ENCODE data around the gene B3GAT1.
"Not testable (repeated sequence)": the region's sequence is repeated elsewhere in the genome, so short reads cannot be mapped to it uniquely, and the experiment has no call there.

B3GAT1 gene

GRCh38 chr11:134347441-134347840, 64.6 kb downstream of the B3GAT1 start:
- no peak for DNase-seq (ENCODE audit: low read depth, low spot score)
- TF ChIP-seq CTCF (IDR thresholded peaks at IDR 0.05; ENCODE audit: low read depth, low read length) = no peak
- in situ Hi-C loops (cut with HindIII; ENCODE audit: low sequenced_read_pairs) = no loop called here
- no peak overlapping the region for H3K4me3 ChIP-seq (ENCODE audit: low read depth, low read length)

DNA sequence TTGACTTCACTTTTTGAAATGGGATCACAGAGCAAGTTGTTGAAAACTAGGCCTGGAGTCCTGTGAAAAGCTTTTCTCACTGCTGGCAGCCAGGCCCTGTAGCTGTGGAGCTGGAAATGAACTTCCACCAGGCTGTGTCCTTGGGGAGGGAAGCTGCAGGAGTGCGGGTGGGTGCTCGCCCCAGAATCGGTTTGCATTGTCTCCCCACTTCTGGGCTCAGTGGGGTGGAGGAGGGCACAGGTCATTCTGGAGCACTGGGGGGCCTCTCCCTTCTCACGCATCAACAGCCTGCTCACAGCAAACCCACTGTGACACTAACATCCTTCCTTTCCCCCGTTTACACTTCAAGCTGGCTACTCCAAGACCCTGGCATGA, 65.1 kb downstream of the B3GAT1 start:
- in situ Hi-C loops (cut with HindIII; ENCODE audit: low sequenced_read_pairs) = no loop called here
- DNase-seq (ENCODE audit: low read depth, low spot score) = no peak
- TF ChIP-seq CTCF (IDR thresholded peaks at IDR 0.05; ENCODE audit: low read depth, low read length) = no peak
- no peak overlapping the region for H3K4me3 ChIP-seq (ENCODE audit: low read depth, low read length)

- in situ Hi-C loops (cut with HindIII; ENCODE audit: low sequenced_read_pairs) = no loop called here
- no peak for TF ChIP-seq CTCF (IDR thresholded peaks at IDR 0.05; ENCODE audit: low read depth, low read length)
- DNase-seq (ENCODE audit: low read depth, low spot score) = no peak
- H3K4me3 ChIP-seq (ENCODE audit: low read depth, low read length) = no peak overlapping the region
Measured at GRCh38 chr11:134346101-134346975, 65.7 kb downstream of the B3GAT1 start.

DNA sequence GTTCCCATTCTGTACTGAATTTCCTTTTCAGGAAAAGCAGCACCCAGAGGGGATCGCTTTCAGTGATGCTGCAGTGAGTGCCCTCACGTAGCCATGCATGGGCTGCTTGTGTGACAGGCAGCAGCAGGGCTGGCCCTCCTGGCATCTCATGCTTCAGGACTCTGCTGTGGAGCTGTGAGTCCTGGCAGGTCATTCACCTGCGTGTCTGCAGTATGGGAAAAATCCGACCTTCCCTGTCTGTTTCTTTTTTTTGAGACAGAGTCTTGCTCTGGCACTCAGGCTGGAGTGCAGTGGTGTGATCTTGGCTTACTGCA, 66.8 kb downstream of the B3GAT1 start:
- DNase-seq (ENCODE audit: low read depth, low spot score) = no peak
- in situ Hi-C loops (cut with HindIII; ENCODE audit: low sequenced_read_pairs) = no loop called here
- H3K4me3 ChIP-seq (ENCODE audit: low read depth, low read length) = no peak overlapping the region
- no peak for TF ChIP-seq CTCF (IDR thresholded peaks at IDR 0.05; ENCODE audit: low read depth, low read length)

DNA sequence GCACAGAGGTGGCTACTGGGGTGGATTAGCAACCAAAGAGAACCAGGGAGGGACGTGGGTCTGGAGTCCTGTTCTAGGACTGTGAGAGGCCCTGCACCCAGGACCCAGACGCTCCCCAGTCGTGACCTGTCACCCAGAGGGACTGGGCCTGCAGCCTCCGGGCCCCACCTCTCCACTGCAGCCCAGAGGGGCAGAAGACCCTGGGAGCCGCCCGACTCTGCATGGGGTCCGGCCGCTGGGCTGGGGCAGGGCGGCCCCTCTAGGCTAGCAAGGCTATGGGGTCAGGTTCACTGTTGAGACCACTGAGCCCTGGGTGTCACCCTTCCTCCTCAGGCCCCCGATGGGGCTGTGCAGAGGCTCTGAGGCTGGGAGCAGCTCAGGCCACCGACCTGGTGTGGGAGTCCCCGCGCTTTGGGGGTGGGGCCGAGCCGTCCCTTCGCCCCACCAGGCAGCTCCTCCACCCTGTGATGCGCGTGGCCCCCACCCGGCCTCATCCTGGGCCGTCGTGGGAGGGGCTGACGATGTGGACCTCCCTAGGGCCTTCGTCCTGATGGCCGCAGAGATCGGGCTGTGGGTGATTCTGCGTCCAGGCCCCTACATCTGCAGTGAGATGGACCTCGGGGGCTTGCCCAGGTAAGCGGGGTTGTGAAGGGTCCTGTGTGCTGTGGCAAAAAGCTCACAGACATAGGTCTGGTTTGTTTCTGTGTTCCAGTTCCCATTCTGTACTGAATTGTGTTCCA, 67.4 kb downstream of the B3GAT1 start:
- H3K4me3 ChIP-seq (ENCODE audit: low read depth, low read length); in situ Hi-C loops (cut with HindIII; ENCODE audit: low sequenced_read_pairs); DNase-seq (ENCODE audit: low read depth, low spot score): not testable (repeated sequence)

DNA sequence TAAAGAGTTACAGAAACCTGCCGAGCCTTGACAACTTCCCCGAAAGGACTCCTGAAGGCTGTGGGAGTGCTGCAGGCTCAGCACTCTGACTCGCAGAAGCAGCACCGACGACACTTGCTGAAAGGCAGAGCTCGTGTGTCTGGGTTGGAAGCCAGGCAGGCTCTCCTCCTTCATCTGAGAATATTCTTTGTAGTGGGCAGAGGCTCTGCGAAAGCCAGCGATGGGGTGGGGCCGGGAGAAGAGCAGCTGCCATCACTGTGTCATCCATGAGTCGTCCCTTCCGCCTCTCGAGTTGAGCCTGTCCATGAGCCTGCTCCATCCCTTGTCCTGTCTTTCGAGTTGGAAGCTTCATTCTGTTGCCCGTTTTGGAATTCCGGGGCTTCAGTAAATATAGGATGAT, 68.4 kb downstream of the B3GAT1 start:
- in situ Hi-C loops (cut with HindIII; ENCODE audit: low sequenced_read_pairs) = no loop called here
- H3K4me3 ChIP-seq (ENCODE audit: low read depth, low read length) = no peak overlapping the region
- DNase-seq (ENCODE audit: low read depth, low spot score) = no peak
- no peak for TF ChIP-seq CTCF (IDR thresholded peaks at IDR 0.05; ENCODE audit: low read depth, low read length)
